ENCODE results near the gene GALK1.

GALK1 gene

DNA sequence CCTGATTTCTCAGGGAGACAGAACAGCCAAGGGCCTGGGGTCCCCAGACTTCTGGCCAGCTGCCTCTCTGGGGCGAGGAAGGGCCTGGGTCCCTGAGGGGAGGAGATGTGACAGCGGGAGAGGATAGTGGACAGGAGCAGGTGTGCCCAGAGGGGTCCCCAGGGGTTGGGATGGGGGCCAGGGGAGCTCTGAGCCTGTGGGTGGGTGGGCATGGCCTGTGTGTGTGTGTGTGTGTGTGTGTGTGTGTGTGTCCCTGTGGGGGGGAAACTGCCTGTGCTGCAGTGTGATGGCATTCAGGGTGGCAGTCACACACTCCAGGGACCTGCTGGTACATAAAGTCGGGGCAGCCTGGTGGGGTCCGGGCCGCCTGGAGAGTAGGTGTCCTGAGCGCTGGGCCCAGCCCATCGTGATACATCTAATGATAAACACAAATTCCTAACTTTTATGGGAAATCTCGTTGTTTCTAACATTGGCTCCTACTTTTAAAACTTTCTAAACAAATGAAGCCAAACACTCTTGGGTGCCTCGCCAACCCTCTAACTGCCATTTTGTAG, 42.4 kb downstream of the GALK1 start:
- no peak for DNase-seq

DNA sequence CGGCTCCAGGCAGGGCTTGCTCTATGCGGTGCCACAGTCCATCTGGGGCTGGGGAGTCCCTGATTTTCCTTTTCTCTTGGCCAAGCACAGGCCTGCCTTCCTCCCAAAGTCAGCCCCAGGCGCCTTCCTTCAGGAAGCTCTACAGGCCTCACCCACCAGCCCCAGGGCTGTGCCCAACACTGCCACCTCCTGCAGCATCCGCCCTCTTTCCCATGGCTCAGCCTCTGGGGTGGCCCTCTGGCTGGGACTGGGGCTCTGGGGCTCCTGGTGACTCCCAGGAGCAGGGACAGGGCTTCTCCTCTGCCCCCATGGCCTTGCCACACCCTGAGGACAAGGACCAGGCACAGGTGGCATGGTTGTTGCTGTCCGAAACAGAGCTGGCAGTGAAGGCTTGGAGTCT, 42.9 kb downstream of the GALK1 start:
- DNase-seq = no peak

DNA sequence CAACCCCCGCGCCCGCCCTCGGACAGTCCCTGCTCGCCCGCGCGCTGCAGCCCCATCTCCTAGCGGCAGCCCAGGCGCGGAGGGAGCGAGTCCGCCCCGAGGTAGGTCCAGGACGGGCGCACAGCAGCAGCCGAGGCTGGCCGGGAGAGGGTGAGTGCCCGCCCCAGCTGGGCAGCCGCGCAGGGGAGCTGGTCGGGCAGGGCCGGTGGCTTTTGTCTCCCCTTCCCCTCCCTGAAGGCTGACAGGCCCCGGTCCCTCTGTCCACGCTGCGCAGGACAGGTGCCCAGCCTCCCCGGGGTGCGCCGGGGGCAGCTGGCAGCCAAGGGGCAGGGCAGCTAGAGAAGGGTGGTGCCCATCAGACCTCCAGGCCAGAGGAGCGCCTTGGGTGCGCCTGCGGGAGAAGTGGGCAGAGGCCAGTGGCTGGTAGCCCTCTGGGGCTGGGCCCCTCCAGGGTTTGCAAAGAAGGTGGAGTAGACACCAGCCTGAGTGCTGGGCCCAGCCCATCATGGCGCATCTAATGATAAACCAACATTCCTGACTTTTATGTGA, 43.5 kb downstream of the GALK1 start:
- DNase-seq = no peak

DNA sequence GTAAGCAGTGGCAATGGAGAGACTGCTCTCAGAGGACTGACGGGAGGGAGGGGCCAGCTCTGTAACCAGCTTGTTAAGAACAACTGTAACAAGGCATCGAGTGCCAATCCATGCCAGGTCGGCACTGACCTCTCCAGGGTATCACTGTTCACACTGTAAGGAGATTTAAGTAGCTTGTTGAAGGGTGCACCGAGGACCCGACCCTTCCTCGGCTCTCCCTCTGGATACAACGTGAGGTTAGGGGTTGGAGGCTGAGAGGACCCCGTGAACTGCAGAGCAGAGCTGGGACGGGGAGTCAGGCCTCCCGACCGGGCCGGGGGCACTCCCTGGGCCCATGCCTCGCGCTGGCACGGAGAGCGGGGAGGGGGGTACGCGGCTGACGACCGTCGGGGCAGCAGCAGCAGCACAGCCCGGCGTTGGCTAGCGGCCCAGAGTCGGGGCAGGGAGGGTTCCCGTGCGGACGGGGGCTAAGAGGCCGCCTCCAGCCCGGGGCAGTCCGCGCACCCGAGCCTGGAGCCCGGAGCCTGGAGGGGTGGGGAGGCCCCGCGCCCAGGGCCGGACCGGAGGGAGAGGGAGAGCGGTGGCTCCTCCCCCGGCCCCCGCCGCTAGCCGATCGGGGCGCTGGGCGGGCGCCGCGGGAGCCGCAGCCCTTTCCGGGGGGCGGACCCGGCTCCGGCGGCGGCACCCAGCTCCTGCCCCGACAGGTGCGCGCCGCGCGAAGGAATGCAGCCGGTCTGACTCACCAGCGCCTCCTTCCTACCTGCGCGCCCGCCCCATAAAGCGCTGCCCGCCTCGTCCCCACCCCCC, 44.1 kb downstream of the GALK1 start, which contains the start of gene ITGB4:
Gene ITGB4, plus strand, starts transcription at position 804 of the 807 bp plus-strand sequence. CDS start 3,245 bp downstream, outside the sequence.
- DNase-seq = no peak

DNA sequence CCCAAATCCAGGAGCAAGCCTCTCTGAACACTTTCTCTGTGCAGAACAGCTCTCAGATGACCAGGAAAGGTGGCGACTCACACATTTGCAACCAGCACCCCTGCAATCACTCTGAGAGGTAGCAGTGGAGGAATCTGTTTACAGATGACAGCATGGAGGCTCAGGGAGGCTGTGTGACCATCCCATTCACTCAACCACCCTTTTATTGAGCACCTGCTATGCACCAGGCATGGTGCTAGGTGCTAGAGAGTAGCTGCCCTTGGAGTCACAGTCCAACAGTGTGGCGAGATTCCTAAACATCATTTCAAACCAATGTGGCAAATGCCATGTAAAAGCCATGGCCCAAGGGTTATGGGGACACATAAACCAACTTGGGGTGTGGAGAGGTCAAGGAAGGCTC, 45.3 kb downstream of the GALK1 start:
- no peak for DNase-seq

DNA sequence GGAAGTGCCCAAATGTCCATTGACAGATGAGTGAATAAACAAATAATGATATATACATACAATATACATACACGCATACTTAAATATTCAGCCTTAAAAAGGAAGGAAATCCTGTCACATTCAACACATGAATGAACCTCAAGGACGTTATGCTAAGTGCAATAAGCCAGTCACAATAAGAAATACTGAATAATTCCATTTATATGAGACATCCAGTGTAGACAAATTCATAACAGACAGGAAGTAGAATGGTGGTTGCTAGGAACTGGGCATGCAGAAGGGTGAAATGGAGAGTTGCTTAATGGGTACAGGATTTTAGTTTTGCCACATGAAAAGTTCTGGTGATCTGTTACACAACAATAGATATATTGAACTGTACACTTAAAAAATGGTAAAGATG, 52.5 kb downstream of the GALK1 start:
- DNase-seq = no peak
